Urinary bladder (tissue), 4 donors: ENCODE measurements around the gene MYT1. TPM values are rescaled to one million over a fixed set of nuclear protein-coding genes. Genes with fewer than 3 reads are reported as not detected.

Experiments
- DNase-seq: peaks from one replicate; pipeline ENCODE4 v3.0.0-alpha.2; 2015; ENCODE audit errors: extremely low spot score
- H3K27ac ChIP-seq: one replicate; pipeline ENCODE4 v1.5.1; 2013; ENCODE audit warnings: low read depth, mild to moderate bottlenecking, moderate library complexity
- H3K36me3 ChIP-seq: one replicate; pipeline ENCODE4 v1.6.1; 2013; ENCODE audit warnings: mild to moderate bottlenecking, moderate library complexity; ENCODE audit not compliant: insufficient read depth
- H3K4me1 ChIP-seq: one replicate; pipeline ENCODE4 v1.6.1; 2013; ENCODE audit warnings: mild to moderate bottlenecking, moderate library complexity; ENCODE audit not compliant: insufficient read depth
- H3K4me3 ChIP-seq: one replicate; pipeline ENCODE4 v1.5.1; 2013; ENCODE audit warnings: low read depth, low read length
- WGBS: extraction: QIAGEN DNeasy Blood & Tissue Kit; methylation state at CpG from one replicate; pipeline ENCODE4 v1.1.7; 2013; 5-methylcytosine and 5-hydroxymethylcytosine counted together
- polyA plus RNA-seq: library from polyadenylated mRNA; stranded (reverse); fragments of 200-250 nt; gene quantifications from one replicate; pipeline ENCODE4 v1.2.3, GENCODE V29; 2013
- total RNA-seq: library from RNA; depleted of rRNA; stranded (reverse); fragments of >200 nt; gene quantifications from one replicate; pipeline ENCODE4 v1.2.3, GENCODE V29; 2014
- donor health status: healthy with polysubstance abuse.
- donor health status: healthy.

MYT1 gene
- total and polyA plus RNA-seq, 2 donors: 0.13 to 0.48 TPM

DNA sequence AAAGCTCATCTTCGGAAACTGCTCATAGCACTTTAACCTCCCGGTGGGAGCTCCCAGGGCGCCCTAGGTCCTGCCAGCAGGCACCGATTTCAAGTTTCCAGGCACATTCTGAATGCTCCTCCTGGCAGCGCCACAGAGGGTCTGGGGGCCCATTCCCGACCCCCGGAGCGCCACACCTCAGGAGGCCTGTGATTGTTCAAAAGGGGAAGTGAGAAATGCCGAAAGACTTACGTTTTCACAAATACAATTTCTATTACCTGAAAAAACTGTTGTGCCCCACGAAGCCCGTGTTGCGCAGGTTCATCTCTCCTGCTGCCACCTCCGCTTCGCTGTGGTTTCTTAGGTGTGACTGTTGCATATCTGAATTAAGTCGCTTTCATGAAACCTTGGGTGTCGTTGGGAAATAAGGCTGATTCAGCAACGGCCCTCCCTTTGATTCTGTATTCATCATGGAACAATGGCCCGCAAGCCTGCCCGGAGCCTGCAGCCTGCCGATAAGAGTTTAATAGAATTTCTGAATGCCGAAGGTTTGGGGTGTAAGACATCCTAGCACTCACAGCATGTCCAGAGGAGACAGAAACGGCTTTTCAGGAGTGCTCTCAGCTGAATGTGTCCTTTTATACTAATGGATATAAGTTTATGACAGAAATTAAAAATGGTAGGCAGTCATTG lies 1.9 kb upstream of the MYT1 start:
- H3K27ac ChIP-seq: no peak overlapping the region
- H3K4me3 ChIP-seq: no peak overlapping the region
- no peaks in the 10 kb centered on the region for H3K4me1 ChIP-seq
- H3K36me3 ChIP-seq: no peaks in the 10 kb centered on the region
- WGBS: 54% methylated on average over 23 of the region's 23 CpGs
- DNase-seq: no peak

DNA sequence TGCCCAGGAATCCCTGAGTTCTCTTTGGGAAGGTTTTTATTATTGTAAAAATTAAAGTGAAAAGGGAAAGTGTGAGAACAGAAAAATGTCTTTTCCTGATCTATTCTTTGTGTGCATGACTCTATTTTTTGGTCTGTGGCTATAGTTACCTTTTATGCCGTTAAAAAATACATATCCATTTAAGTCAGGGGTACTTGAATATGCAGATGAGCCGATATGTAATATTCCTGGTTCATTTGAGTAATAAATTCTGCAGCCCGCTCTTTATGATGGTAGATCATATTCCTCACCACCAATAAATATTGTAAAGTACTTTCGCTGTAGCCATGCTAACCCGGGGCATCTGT lies 503 bp upstream of the MYT1 start:
- H3K4me1 ChIP-seq: no peaks in the 10 kb centered on the region
- no peak overlapping the region for H3K27ac ChIP-seq
- DNase-seq: no peak
- H3K36me3 ChIP-seq: no peaks in the 10 kb centered on the region
- 86% methylated on average over 5 of the region's 5 CpGs for WGBS
- H3K4me3 ChIP-seq: no peak overlapping the region

DNA sequence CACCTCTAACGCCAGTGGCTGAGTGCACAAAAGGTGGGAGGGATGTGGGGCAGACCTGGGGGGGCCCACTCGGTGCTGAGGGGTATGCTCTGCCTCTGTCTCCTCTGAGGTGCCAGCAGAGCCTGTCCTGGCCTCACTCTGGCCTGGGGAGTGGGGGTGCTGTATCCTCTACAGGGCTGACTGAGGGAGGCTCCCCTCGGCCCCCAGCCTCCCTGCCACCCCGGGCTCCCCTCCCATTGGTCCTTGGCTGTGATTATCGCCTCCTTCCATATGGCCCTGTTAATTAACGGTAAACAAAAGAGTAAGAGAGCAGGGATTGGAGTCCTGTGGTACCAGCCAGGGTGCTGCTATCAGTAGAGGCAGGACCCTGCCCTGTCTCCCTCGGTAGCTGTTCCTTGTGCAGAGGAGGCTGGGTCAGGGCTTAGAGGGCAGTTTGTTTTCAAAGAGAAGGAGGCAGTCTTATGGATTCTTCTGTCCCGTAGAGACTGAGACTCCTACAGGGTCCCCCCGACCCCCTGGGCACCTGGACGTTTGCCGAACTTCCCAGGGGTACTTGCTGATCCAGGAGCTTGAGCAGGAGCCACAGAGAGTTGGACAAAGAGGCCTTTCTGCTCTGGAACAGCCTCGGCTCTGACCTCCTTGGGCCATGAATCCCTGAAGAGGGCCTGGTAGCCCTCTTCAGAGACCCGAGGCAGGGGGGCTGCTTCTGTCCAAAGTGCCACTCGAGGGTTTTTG lies 1.8 kb downstream of the MYT1 start:
- no peak overlapping the region for H3K4me3 ChIP-seq
- no peaks in the 10 kb centered on the region for H3K36me3 ChIP-seq
- no peak for DNase-seq
- 74% methylated on average over 14 of the region's 14 CpGs for WGBS
- no peak overlapping the region for H3K27ac ChIP-seq
- no peaks in the 10 kb centered on the region for H3K4me1 ChIP-seq

DNA sequence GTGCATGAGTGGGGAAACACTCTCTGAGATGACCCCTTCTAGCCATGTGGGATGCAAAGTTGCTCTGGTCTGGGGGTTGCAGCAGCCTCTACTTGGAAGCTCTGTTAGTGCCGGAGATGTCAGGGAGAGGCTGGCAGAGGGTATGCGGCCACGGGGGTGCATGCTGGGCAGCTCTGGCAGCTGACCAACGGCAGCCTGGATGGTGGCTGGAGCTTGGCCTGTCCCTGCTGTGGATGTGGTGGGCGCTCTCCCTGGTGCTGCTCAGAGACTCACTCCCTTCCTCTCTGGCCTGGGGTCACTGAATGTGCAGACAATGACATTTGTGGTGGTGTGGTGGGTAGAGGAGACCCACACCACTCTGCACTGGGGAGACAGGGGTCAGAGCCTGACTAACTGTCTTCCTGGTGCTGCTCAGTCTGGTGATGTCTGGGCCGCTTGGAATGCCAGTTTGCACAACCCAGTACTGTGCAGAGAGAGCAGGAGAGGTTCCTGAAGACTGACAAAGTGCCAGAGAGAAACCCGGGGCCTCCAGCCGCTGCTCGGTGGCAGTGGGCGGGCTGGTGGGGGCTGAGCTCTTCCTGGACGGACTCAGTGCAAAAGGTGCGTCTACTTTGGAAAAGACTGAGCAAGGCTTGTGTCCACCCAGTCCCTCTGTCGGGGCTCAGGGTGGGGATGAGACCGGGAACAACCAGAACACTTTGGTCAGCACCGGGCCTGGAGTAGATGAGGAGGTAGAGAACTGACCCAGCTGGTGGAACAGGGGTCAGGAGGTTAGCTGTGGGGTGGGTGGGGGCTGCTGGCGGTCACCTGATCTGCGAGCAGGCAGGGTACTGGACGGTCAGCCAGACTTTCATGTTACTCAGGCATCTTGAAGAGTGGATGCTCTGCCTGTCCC lies 2.7 kb downstream of the MYT1 start:
- Histone ChIP-seq H3K27ac (no peak overlapping the region), H3K36me3 (no peaks in the 10 kb centered on the region), H3K4me3 (no peak overlapping the region), H3K4me1 (no peaks in the 10 kb centered on the region)
- no peak for DNase-seq
- 64% methylated on average over 18 of the region's 18 CpGs for WGBS

DNA sequence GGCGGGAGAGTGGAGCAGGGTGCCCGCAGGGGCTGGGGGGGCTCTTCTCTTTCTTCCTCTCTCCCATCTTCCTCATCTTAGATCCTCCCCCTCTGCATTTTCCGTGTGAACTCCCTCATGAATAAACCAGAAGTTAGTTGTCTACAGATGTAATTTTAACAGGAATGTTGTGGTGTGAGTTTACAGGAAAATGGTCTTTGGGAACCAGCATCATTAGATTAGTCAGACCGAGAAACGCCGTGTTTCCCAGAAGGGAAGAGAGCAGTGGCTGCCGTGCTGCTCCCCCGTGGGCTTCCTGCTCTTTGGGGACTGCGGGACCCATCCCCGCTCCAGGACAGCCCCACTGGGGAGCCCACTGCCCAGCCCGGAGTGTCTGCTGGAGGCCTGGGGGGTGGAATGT lies 3.4 kb downstream of the MYT1 start:
- Histone ChIP-seq H3K27ac (no peak overlapping the region), H3K4me3 (no peak overlapping the region), H3K36me3 (no peaks in the 10 kb centered on the region), H3K4me1 (no peaks in the 10 kb centered on the region)
- WGBS: 62% methylated on average over 11 of the region's 11 CpGs
- no peak for DNase-seq

DNA sequence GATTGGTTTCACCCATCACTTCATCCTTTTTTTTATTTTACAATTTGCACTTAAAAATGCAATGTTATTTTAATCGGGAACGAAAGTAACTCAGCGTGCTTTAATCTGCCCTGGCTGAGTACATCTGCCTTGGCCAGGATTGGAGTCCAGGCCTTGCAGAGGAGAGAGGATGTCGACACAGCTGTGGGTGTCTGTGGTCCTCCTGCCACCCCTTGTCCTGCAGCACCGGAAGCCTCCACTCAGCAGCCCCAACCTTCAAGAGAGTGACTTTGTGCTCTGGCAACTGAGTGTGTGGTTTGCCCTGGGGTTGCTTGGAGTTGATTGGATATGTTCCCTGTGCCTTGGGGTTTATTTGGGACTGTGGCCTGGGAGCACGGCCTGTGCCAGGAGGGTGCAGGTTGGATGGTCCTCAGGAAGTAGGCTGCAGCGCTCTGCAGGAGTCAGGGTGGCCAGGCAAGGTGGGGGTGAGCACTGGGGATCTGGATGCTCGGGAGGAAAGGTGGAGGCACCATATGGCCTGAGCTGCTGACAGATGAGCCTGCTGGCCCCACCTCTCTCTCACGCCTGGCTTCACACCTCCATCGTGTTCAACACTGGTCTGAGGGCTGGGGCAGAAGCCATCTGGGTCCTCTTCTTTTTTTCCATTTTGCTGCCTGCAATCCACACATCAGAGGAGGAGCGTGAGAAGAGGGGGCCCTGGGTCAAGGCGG lies 4.3 kb downstream of the MYT1 start:
- 55% methylated on average over 12 of the region's 12 CpGs for WGBS
- H3K4me1 ChIP-seq: no peaks in the 10 kb centered on the region
- H3K27ac ChIP-seq: no peak overlapping the region
- no peaks in the 10 kb centered on the region for H3K36me3 ChIP-seq
- no peak for DNase-seq
- H3K4me3 ChIP-seq: no peak overlapping the region

DNA sequence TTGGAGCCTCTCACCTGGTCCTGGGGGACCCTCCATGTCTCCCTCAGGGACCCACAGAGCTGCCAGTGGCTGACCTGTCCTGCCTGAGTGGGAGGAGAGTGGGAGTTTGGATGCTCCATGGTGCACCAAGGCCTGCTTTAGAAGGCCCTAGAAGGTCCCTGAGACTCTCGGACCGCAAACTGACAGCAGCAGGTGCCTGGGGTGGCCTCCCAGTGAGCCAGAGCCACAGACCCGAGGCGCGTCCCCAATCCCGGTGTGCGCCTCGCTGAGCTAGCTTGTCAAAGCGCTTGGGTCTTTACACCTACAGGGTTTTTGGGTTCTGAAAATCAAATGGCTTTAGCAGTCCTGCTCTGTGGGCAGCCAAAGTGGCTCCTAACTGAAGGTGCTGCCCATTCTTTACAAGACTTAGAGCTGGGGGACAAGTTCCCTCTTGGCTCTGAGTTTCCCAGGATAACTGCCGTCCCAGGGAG lies 4.9 kb downstream of the MYT1 start:
- Histone ChIP-seq H3K27ac (no peak overlapping the region), H3K4me1 (no peaks in the 10 kb centered on the region), H3K36me3 (no peaks in the 10 kb centered on the region), H3K4me3 (no peak overlapping the region)
- 89% methylated on average over 10 of the region's 10 CpGs for WGBS
- no peak for DNase-seq

DNA sequence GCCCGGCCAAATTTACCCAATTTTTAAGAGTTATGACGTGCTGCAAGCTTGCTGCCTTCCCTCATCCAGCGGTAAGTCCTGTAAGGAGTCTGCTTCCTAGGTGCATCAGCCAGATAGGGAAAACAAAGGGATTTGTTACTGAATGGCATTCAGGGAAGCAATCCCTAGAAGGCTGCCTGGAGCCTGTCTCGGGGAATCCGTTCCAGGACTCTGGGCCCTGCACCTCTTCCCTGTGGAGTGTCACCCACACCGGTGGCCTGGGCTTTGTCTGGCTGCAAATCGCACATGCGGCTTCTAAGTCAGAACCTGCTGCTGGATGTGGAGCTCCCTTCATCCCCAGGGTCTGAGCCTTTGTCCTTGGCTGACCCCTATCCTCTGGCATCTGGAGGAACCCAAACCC lies 7.0 kb downstream of the MYT1 start:
- Histone ChIP-seq H3K27ac (no peak overlapping the region), H3K4me1 (no peaks in the 10 kb centered on the region), H3K36me3 (no peaks in the 10 kb centered on the region), H3K4me3 (no peak overlapping the region)
- 78% methylated on average over 8 of the region's 8 CpGs for WGBS
- DNase-seq: no peak

DNA sequence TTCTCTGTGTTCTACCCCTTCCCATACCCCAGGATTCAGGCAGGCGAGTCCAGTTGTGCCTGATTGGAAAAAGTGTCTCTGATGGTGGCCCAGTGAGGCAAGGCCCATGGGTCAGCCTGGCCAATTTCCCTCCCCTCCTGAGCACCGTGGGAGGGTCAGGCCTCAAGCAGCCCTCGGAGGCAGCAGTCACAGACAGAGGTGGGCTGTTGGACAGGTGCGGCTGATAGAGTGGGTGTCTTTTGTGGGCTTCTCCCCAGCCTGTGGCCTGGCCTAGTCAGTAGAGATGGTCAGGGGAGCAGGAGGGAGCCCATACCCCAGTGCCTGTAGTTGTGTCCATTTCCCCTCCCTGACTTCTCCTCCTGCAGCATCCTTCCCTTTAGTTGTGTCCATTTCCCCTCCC lies 8.9 kb downstream of the MYT1 start:
- WGBS: 76% methylated on average over 4 of the region's 4 CpGs
- Histone ChIP-seq H3K4me3 (no peak overlapping the region), H3K4me1 (no peaks in the 10 kb centered on the region), H3K36me3 (no peaks in the 10 kb centered on the region), H3K27ac (no peak overlapping the region)
- DNase-seq: no peak

DNA sequence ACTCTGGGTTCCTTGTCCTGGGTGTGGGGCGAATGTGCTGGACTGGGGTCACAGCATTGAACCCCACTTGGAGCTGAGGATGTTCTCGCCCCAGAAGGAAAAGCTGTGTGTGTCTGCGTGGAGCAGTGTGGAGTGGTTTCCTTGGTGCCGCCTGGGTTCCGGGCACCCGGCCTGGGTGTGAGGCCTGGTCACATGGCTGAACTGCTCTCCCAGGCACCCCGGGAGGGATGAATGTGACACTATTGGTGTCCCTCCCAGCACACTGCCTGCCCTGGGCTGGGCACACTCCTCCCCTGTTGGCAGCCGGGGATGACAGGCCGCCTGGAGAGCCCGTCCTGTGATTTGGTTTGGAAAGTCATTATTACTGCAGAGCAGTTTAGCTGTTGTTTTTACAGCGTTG lies 12.3 kb downstream of the MYT1 start:
- WGBS: 30% methylated on average over 11 of the region's 11 CpGs
- no peak for DNase-seq

DNA sequence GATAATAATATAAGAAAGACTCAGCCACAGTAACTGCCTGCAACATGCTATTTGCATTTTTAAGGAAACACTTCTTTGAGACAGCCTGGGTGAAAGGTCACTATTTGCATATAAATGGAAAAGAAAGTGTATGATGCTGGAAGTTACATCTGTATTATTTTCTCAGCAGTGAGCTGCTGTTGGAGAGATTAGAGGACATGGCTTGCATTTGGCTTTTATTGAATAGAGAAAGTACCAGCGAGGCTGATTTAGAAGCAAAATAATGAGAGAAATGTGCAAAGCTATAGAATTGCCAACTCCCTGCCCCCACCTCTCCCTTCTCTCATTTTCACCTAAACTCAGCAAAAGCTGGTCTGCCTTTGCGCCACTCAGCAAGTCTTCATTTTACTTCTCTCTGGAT lies 12.7 kb downstream of the MYT1 start:
- no peak for DNase-seq
- H3K27ac ChIP-seq: no peak overlapping the region
- no peaks in the 10 kb centered on the region for H3K36me3 ChIP-seq
- no peak overlapping the region for H3K4me3 ChIP-seq
- WGBS: 23% methylated on average over 2 of the region's 2 CpGs
- no peaks in the 10 kb centered on the region for H3K4me1 ChIP-seq

More for the DNA sequence above, 12.3 kb downstream of the MYT1 start:
- Histone ChIP-seq H3K4me3 (no peak overlapping the region), H3K36me3 (no peaks in the 10 kb centered on the region), H3K27ac (no peak overlapping the region), H3K4me1 (no peaks in the 10 kb centered on the region)

DNA sequence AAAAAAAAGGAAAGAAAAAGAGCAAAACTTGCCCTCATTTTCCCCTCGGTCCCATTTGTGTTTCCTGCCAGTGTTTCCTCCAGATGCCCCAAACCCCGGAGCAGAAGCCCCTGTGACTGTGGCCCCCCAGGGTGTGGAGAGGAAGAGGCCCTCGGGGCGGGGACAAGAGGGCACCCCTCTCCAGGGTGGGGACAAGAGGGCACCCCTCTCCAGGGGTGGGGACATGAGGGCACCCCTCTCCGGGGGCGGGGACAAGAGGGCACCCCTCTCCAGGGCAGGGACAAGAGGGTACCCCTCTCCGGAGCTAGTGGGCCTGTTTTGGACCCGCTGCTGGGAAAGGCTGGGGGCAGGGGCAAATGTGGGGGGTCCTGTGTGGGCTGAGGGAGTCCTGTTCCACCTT lies 13.1 kb downstream of the MYT1 start:
- 46% methylated on average over 8 of the region's 8 CpGs for WGBS
- Histone ChIP-seq H3K36me3 (no peaks in the 10 kb centered on the region), H3K4me3 (no peak overlapping the region), H3K4me1 (no peaks in the 10 kb centered on the region), H3K27ac (no peak overlapping the region)
- no peak for DNase-seq

DNA sequence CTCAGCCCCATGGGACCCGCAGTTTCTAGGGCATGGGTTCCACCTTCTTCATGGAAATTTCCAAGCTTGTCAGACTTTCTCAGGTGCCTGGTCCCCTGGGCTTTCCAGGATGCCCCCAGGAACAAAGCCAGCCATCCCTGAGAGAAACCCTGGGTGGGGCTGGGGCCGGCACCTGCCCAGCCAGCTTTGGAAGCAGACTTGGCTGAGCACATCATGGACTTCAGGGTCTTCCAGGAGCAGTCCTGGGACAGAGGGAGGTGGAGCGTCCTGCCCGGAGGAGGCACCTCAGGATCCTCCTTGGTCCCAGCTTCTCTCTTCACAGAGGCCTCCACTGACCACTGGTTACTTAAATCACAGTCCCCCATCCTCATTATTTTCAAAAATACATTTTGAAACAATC lies 13.5 kb downstream of the MYT1 start:
- no peak overlapping the region for H3K4me3 ChIP-seq
- H3K36me3 ChIP-seq: no peaks in the 10 kb centered on the region
- H3K4me1 ChIP-seq: no peaks in the 10 kb centered on the region
- WGBS: 86% methylated on average over 4 of the region's 4 CpGs
- no peak overlapping the region for H3K27ac ChIP-seq
- no peak for DNase-seq
